HepG2 (cell line): ENCODE results near the gene ARF4. TPM values are rescaled to one million over a fixed set of nuclear protein-coding genes. Genes with fewer than 3 reads are reported as not detected.
A peak's percentile ranks its signal among the peaks of the same experiment; 100 is the strongest.

ENCODE experiments used
- ATRX ChIP-seq: sonication (generic); formaldehyde crosslinking; IDR thresholded peaks from 2 replicates; pipeline ENCODE4 v1.4.0; 2020; ENCODE audit warnings: missing genetic modification reagents, borderline replicate concordance
- BRD4 ChIP-seq: sonication (generic); formaldehyde crosslinking; IDR thresholded peaks from 2 replicates; pipeline ENCODE4 v1.4.0; 2020; ENCODE audit warnings: missing genetic modification reagents
- CEBPZ ChIP-seq: IDR thresholded peaks from 2 replicates; pipeline ENCODE4 v1.6.1; 2012; ENCODE audit warnings: low read length, improper control_type of control experiment
- DNMT1 ChIP-seq: sonication (generic); formaldehyde crosslinking; IDR thresholded peaks from 2 replicates; pipeline ENCODE4 v1.5.1; 2020; ENCODE audit warnings: mild to moderate bottlenecking, missing genetic modification reagents
- FOXK1 ChIP-seq: sonication (generic); formaldehyde crosslinking; IDR thresholded peaks from 2 replicates; pipeline ENCODE4 v1.4.0; 2020; ENCODE audit warnings: low read depth, missing genetic modification reagents, borderline replicate concordance
- HCFC1 ChIP-seq: fragments of 150-350 bp; IDR thresholded peaks from 2 replicates; pipeline ENCODE4 v1.6.1; 2014; ENCODE audit warnings: low read depth, low read length
- MXD4 ChIP-seq: IDR thresholded peaks from 2 replicates; pipeline ENCODE4 v1.6.1; 2016; ENCODE audit warnings: mild to moderate bottlenecking, missing biosample characterization, missing genetic modification reagents
- RARG ChIP-seq: sonication (generic); formaldehyde crosslinking; IDR thresholded peaks from 2 replicates; pipeline ENCODE4 v1.4.0; 2020; ENCODE audit warnings: low read depth, mild to moderate bottlenecking, missing genetic modification reagents
- RFXAP ChIP-seq: sonication (generic); formaldehyde crosslinking; IDR thresholded peaks from 2 replicates; pipeline ENCODE4 v1.4.0; 2020; ENCODE audit warnings: missing genetic modification reagents, borderline replicate concordance
- SNAPC5 ChIP-seq: sonication (generic); formaldehyde crosslinking; IDR thresholded peaks from 2 replicates; pipeline ENCODE4 v1.8.1; 2023; ENCODE audit warnings: mild to moderate bottlenecking, missing genetic modification reagents, borderline replicate concordance
- TOE1 ChIP-seq: sonication (generic); formaldehyde crosslinking; IDR thresholded peaks from 2 replicates; pipeline ENCODE4 v1.4.0; 2020; ENCODE audit warnings: mild to moderate bottlenecking, missing genetic modification reagents
- ZKSCAN5 ChIP-seq: sonication (generic); formaldehyde crosslinking; IDR thresholded peaks from 2 replicates; pipeline ENCODE4 v1.5.1; 2020; ENCODE audit warnings: mild to moderate bottlenecking, missing genetic modification reagents
- ZNF530 ChIP-seq: sonication (generic); formaldehyde crosslinking; IDR thresholded peaks from 2 replicates; pipeline ENCODE4 v1.5.0; 2020; ENCODE audit warnings: low read depth, mild to moderate bottlenecking, missing genetic modification reagents
- ZNF570 ChIP-seq: sonication (generic); formaldehyde crosslinking; IDR thresholded peaks from 2 replicates; pipeline ENCODE4 v1.4.0; 2020; ENCODE audit warnings: mild to moderate bottlenecking, missing genetic modification reagents, borderline replicate concordance
- ZNF589 ChIP-seq: sonication (generic); formaldehyde crosslinking; conservative IDR thresholded peaks from 2 replicates; pipeline ENCODE4 v1.8.0; 2022; ENCODE audit warnings: mild to moderate bottlenecking, moderate library complexity, missing genetic modification reagents
- ZNF749 ChIP-seq: sonication (generic); formaldehyde crosslinking; IDR thresholded peaks from 2 replicates; pipeline ENCODE4 v1.8.0; 2022; ENCODE audit warnings: mild to moderate bottlenecking, missing genetic modification reagents, moderate library complexity, borderline replicate concordance
- ZNF891 ChIP-seq: sonication (generic); formaldehyde crosslinking; IDR thresholded peaks from 2 replicates; pipeline ENCODE4 v1.5.0; 2020; ENCODE audit warnings: mild to moderate bottlenecking, missing genetic modification reagents
- polyA plus RNA-seq, 8 experiments: library from polyadenylated mRNA; depleted of rRNA in 3 of 8; stranded (reverse) in 7 of 8; unstranded in 1 of 8; fragments of >200 nt; fragmentation: Illumina TruSeq in 4 of 8; extraction: Trizol in 4 of 8; gene quantifications; 2 replicates each; pipeline versions ENCODE4 v1.2.1 to v1.2.3, GENCODE V29; 2011 to 2016; ENCODE audit warnings: low read depth in 4 of 8, missing spikeins in 1 of 8, mixed read lengths in 1 of 8; ENCODE audit not compliant: insufficient read depth in 1 of 8
- total RNA-seq, 5 experiments: library from RNA; depleted of rRNA; stranded (reverse); fragments of >200 nt; fragmentation: Illumina TruSeq; extraction: Trizol; gene quantifications; 2 replicates each; pipeline ENCODE4 v1.2.3, GENCODE V29; 2016; ENCODE audit warnings: low read depth in 1 of 5
- TF ChIP-seq, protein P1 (sequence below): sonication (generic); formaldehyde crosslinking; IDR thresholded peaks from 2 replicates; pipeline ENCODE4 v1.4.0; 2020; ENCODE audit warnings: missing genetic modification reagents
- TF ChIP-seq, protein P2 (sequence below): sonication (generic); formaldehyde crosslinking; IDR thresholded peaks from 2 replicates; pipeline ENCODE4 v1.5.0; 2020; ENCODE audit warnings: missing genetic modification reagents, mild to moderate bottlenecking, borderline replicate concordance
- TF ChIP-seq, protein P3 (sequence below): sonication (generic); formaldehyde crosslinking; conservative IDR thresholded peaks from 2 replicates; pipeline ENCODE4 v1.8.0; 2022; ENCODE audit warnings: mild to moderate bottlenecking, moderate library complexity, missing genetic modification reagents

ARF4 gene
- total and polyA plus RNA-seq, 2 of the 13 experiments (the other 11 are each of a cell fraction or from before 2014, with no cell fraction given): 184 to 250 TPM

DNA sequence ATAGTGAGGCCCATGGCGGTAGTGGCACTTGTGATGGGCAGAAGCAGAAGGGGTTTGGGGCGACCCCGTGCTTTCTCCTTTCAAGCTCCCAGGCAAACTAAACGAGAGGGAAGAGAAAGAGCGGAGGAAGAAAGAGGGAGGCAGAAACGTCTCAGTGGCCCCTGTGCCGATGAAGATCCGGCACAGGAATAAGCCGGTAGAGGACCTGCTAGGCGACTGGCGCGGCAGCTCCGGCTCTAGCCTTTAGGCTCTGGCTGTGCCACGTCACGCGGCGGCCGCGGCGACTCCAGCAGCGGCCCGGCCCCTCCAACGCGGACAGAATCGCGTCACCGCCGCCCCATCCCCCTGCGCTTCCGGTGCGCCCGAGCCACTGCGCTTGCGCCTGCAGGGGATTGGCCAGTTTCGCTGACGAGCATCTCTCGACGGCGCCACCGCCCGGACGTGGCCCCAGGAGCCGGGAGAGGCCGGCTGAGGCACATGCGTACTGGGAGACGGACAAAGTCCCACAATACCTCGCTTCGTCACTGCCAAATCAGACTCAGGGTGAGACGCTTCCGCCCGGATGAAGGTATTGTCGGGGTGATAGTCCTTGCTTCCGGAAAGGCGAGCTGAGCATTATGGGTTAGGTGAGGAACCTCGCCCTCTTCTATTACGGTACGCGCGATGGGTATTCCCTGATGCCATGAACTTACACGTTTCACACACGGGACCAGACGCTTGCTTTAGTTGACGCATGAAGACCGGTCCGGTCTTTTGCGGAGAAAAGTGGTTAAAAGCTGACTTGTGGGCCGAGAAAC lies at the start of gene ARF4 (continued):
- TF ChIP-seq, protein P1, sequence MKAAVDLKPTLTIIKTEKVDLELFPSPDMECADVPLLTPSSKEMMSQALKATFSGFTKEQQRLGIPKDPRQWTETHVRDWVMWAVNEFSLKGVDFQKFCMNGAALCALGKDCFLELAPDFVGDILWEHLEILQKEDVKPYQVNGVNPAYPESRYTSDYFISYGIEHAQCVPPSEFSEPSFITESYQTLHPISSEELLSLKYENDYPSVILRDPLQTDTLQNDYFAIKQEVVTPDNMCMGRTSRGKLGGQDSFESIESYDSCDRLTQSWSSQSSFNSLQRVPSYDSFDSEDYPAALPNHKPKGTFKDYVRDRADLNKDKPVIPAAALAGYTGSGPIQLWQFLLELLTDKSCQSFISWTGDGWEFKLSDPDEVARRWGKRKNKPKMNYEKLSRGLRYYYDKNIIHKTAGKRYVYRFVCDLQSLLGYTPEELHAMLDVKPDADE (CRISPR knock-in tag): no peak
- TF ChIP-seq ZNF589 (CRISPR knock-in tag) (no peak), ZNF570 (CRISPR knock-in tag) (no peak), ZNF891 (CRISPR knock-in tag) (no peak; the same call in 1 of the 2 replicates), RFXAP (CRISPR knock-in tag) (peak; percentile 50; the same call in 1 of the 2 replicates), MXD4 (CRISPR knock-in tag) (peak; percentile 87; the same call in 1 of the 2 replicates), DNMT1 (CRISPR knock-in tag) (0 out of 2 replicates have a peak, but pooled peaks have one; percentile 7), SNAPC5 (no peak), TOE1 (peak; percentile 6; the same call in 1 of the 2 replicates), CEBPZ (no peak), HCFC1 (peak; percentile 67; the same call in 1 of the 2 replicates), ZKSCAN5 (no peak), FOXK1 (CRISPR knock-in tag) (peak; percentile 92), ZNF749 (CRISPR knock-in tag) (peak; percentile 6; the same call in 1 of the 2 replicates), BRD4 (CRISPR knock-in tag) (no peak), ATRX (CRISPR knock-in tag) (no peak), RARG (CRISPR knock-in tag) (no peak; the same call in 1 of the 2 replicates), ZNF530 (CRISPR knock-in tag) (no peak)
- TF ChIP-seq, protein P2, sequence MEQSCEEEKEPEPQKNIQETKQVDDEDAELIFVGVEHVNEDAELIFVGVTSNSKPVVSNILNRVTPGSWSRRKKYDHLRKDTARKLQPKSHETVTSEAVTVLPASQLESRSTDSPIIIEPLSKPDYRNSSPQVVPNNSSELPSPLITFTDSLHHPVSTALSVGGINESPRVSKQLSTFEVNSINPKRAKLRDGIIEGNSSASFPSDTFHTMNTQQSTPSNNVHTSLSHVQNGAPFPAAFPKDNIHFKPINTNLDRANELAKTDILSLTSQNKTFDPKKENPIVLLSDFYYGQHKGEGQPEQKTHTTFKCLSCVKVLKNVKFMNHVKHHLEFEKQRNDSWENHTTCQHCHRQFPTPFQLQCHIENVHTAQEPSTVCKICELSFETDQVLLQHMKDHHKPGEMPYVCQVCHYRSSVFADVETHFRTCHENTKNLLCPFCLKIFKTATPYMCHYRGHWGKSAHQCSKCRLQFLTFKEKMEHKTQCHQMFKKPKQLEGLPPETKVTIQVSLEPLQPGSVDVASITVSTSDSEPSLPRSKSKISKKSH (CRISPR knock-in tag): no peak
- TF ChIP-seq, protein P3, sequence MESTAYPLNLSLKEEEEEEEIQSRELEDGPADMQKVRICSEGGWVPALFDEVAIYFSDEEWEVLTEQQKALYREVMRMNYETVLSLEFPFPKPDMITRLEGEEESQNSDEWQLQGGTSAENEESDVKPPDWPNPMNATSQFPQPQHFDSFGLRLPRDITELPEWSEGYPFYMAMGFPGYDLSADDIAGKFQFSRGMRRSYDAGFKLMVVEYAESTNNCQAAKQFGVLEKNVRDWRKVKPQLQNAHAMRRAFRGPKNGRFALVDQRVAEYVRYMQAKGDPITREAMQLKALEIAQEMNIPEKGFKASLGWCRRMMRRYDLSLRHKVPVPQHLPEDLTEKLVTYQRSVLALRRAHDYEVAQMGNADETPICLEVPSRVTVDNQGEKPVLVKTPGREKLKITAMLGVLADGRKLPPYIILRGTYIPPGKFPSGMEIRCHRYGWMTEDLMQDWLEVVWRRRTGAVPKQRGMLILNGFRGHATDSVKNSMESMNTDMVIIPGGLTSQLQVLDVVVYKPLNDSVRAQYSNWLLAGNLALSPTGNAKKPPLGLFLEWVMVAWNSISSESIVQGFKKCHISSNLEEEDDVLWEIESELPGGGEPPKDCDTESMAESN: peak; percentile 79
